ENCODE data around the gene MIER3.

GRCh38 chr5:56963246-56963645 lies 11.3 kb upstream of the MIER3 start:
- TF ChIP-seq EZH2phosphoT487 (IDR thresholded peaks at IDR 0.05; ENCODE audit: insufficient read depth, low read depth) = no peak
- no peak for TF ChIP-seq EZH2 (IDR thresholded peaks at IDR 0.05; ENCODE audit: insufficient read depth, poor library complexity, severe bottlenecking)
